Peyer's patch (tissue), 4 donors: Measurements from ENCODE around the gene UBE2J2.

ENCODE experiments used
- CTCF ChIP-seq, 6 experiments: fragments of 450-650 bp in 4 of 6; fragments of 200-600 bp in 2 of 6; sonication (generic) in 1 of 6; IDR thresholded peaks; one replicate each; pipeline ENCODE4 v1.5.1; 2017 to 2019; ENCODE audit warnings: antibody characterized with exemption in 6 of 6, mild to moderate bottlenecking in 3 of 6, moderate library complexity in 1 of 6
- POLR2A ChIP-seq, 2 donors: fragments of 450-650 bp; IDR thresholded peaks; one replicate each; pipeline ENCODE4 v1.5.1; 2017; ENCODE audit warnings: antibody characterized with exemption in 2 of 2, mild to moderate bottlenecking in 2 of 2, moderate library complexity in 2 of 2

GRCh38 chr1:1285102-1285571 lies 11.5 kb upstream of the UBE2J2 start:
- TF ChIP-seq CTCF (IDR thresholded peaks at IDR 0.05) = no peak
- no peak for TF ChIP-seq POLR2A (IDR thresholded peaks at IDR 0.05)
